CD4-positive, alpha-beta T cell treated with Interleukin-6 at 100 ng/mL for 8 hours (primary cell): Measurements from ENCODE around the gene RUFY2.
A peak's percentile ranks its signal among the peaks of the same experiment; 100 is the strongest.

Source experiments
- DNase-seq: peaks from one replicate; pipeline ENCODE4 v3.0.0-alpha.2; 2020; ENCODE audit warnings: mixed read lengths, low spot score

Gene RUFY2

GRCh38 chr10:68364101-68364886 is 42.8 kb downstream of the RUFY2 start:
- DNase-seq: no peak

GRCh38 chr10:68362590-68362989 is 44.5 kb downstream of the RUFY2 start:
- DNase-seq: no peak

GRCh38 chr10:68359189-68359588 is 47.9 kb downstream of the RUFY2 start:
- no peak for DNase-seq

GRCh38 chr10:68353537-68353936 is 53.5 kb downstream of the RUFY2 start:
- DNase-seq: no peak

- peak; percentile 50 for DNase-seq
Measured at GRCh38 chr10:68348265-68348741, 58.8 kb downstream of the RUFY2 start.

- DNase-seq: no peak
Measured at GRCh38 chr10:68346774-68347173, 60.3 kb downstream of the RUFY2 start.

- no peak for DNase-seq
Measured at GRCh38 chr10:68345621-68346020, 61.5 kb downstream of the RUFY2 start.

- DNase-seq: no peak
Measured at GRCh38 chr10:68342909-68343516, 64.1 kb downstream of the RUFY2 start.

GRCh38 chr10:68340358-68341080 is 66.6 kb downstream of the RUFY2 start:
- no peak for DNase-seq

GRCh38 chr10:68336754-68337351 is 70.2 kb downstream of the RUFY2 start:
- DNase-seq: no peak

- DNase-seq: no peak
Measured at GRCh38 chr10:68334672-68335467, 72.2 kb downstream of the RUFY2 start.

- no peak for DNase-seq
Measured at GRCh38 chr10:68333440-68334431, 73.3 kb downstream of the RUFY2 start.

- DNase-seq: no peak
Measured at GRCh38 chr10:68333058-68333395, 74.0 kb downstream of the RUFY2 start.

- peak; percentile 52 for DNase-seq
Measured at GRCh38 chr10:68332259-68333057, 74.6 kb downstream of the RUFY2 start, which contains the start of gene PBLD. TSS of gene PBLD (minus strand) at chr10:68332928. CDS start at chr10:68306844, 26,084 bp downstream.

- peak; percentile 99 for DNase-seq
Measured at GRCh38 chr10:68331455-68332258, 75.4 kb downstream of the RUFY2 start, which contains the start of gene HNRNPH3. TSS of gene HNRNPH3 (plus strand) at chr10:68332064. CDS start at chr10:68337222, 5,158 bp downstream.

- DNase-seq: no peak
Measured at GRCh38 chr10:68330852-68331454, 76.1 kb downstream of the RUFY2 start.

GRCh38 chr10:68329506-68329861 is 77.6 kb downstream of the RUFY2 start:
- no peak for DNase-seq
